Measurements from ENCODE around the gene STS.

STS gene

GRCh38 chrX:7147413-7147977 lies at the start of gene STS:
Gene STS, plus strand, starts transcription at chrX:7147712. Its CDS starts 105,488 bp downstream, at chrX:7253200.
- DNase-seq (ENCODE audit: low spot score) = peak; percentile 44

GRCh38 chrX:7100022-7100421 lies 47.5 kb upstream of the STS start:
- DNase-seq (ENCODE audit: low spot score) = no peak

- no peak for DNase-seq (ENCODE audit: low spot score)
Observed at GRCh38 chrX:7102119-7102518, 45.4 kb upstream of the STS start.

- DNase-seq (ENCODE audit: low spot score) = no peak
Observed at GRCh38 chrX:7106649-7107048, 40.9 kb upstream of the STS start.

- no peak for DNase-seq (ENCODE audit: low spot score)
Observed at GRCh38 chrX:7108030-7108429, 39.5 kb upstream of the STS start.

- no peak for DNase-seq (ENCODE audit: low spot score)
Observed at GRCh38 chrX:7109049-7109531, 38.4 kb upstream of the STS start.

- DNase-seq (ENCODE audit: low spot score) = no peak
Observed at GRCh38 chrX:7109838-7110793, 37.4 kb upstream of the STS start.

GRCh38 chrX:7110821-7111276 lies 36.7 kb upstream of the STS start:
- no peak for DNase-seq (ENCODE audit: low spot score)

GRCh38 chrX:7111518-7111917 lies 36.0 kb upstream of the STS start:
- no peak for DNase-seq (ENCODE audit: low spot score)

- no peak for DNase-seq (ENCODE audit: low spot score)
Observed at GRCh38 chrX:7112071-7112470, 35.4 kb upstream of the STS start.

- peak; percentile 22 for DNase-seq (ENCODE audit: low spot score)
Observed at GRCh38 chrX:7115557-7115956, 32.0 kb upstream of the STS start.

GRCh38 chrX:7116081-7116480 lies 31.4 kb upstream of the STS start:
- no peak for DNase-seq (ENCODE audit: low spot score)

- no peak for DNase-seq (ENCODE audit: low spot score)
Observed at GRCh38 chrX:7117587-7117986, 29.9 kb upstream of the STS start.

GRCh38 chrX:7119950-7120877 lies 27.3 kb upstream of the STS start:
- no peak for DNase-seq (ENCODE audit: low spot score)

- DNase-seq (ENCODE audit: low spot score) = no peak
Observed at GRCh38 chrX:7120878-7121219, 26.7 kb upstream of the STS start.

- DNase-seq (ENCODE audit: low spot score) = no peak
Observed at GRCh38 chrX:7127056-7127455, 20.5 kb upstream of the STS start.

- DNase-seq (ENCODE audit: low spot score) = no peak
Observed at GRCh38 chrX:7131621-7132020, 15.9 kb upstream of the STS start.

- peak; percentile 22 for DNase-seq (ENCODE audit: low spot score)
Observed at GRCh38 chrX:7132335-7133049, 15.0 kb upstream of the STS start.

GRCh38 chrX:7133050-7133440 lies 14.5 kb upstream of the STS start:
- no peak for DNase-seq (ENCODE audit: low spot score)

- DNase-seq (ENCODE audit: low spot score) = no peak
Observed at GRCh38 chrX:7134981-7135380, 12.5 kb upstream of the STS start.

GRCh38 chrX:7139202-7140081 lies 8.1 kb upstream of the STS start:
- peak; percentile 30 for DNase-seq (ENCODE audit: low spot score)

All from AG20443 (cell line).